T-helper 17 cell (primary cell): ENCODE data around the gene ATP13A4. TPM values are rescaled to one million over a fixed set of nuclear protein-coding genes. Genes with fewer than 3 reads are reported as not detected.

Experiments
- ATAC-seq: fragments of 150-1000 bp; cut with Tn5 transposase; 2 replicates; pipeline ENCODE4 v1.10.0; 2021; ENCODE audit warnings: mild to moderate bottlenecking, moderate library complexity
- DNase-seq, 3 donors: peaks; one replicate each; pipeline versions ENCODE4 v3.0.0 to v3.0.0-alpha.2; 2020 to 2021
- H3K9me3 ChIP-seq: one replicate; pipeline ENCODE4 v1.7.0; 2013; ENCODE audit warnings: low read length, mild to moderate bottlenecking; ENCODE audit not compliant: control insufficient read depth, poor library complexity, severe bottlenecking
- H3K27ac Mint-ChIP-seq: one replicate; pipeline ENCODE4 v1.8.0; 2022; ENCODE audit warnings: mild to moderate bottlenecking, moderate library complexity, mixed read lengths
- H3K27me3 Mint-ChIP-seq: one replicate; pipeline ENCODE4 v1.8.0; 2022; ENCODE audit warnings: mixed read lengths
- H3K36me3 Mint-ChIP-seq: one replicate; pipeline ENCODE4 v1.8.0; 2022; ENCODE audit warnings: low read depth, mixed read lengths
- H3K4me1 Mint-ChIP-seq: one replicate; pipeline ENCODE4 v1.8.0; 2022; ENCODE audit warnings: mild to moderate bottlenecking, mixed read lengths
- H3K4me3 Mint-ChIP-seq: one replicate; pipeline ENCODE4 v1.8.0; 2022; ENCODE audit warnings: mild to moderate bottlenecking, moderate library complexity, mixed read lengths
- total RNA-seq, 4 donors: library from RNA in 2 of 4; stranded (reverse) in 2 of 4; gene quantifications; one replicate each; pipeline ENCODE4 v1.2.3 and lab custom pipeline; 2022 to 2026

ATP13A4 gene
- total RNA-seq, 2 donors from 2014 or later, result 1.2 to 3.5 TPM

DNA sequence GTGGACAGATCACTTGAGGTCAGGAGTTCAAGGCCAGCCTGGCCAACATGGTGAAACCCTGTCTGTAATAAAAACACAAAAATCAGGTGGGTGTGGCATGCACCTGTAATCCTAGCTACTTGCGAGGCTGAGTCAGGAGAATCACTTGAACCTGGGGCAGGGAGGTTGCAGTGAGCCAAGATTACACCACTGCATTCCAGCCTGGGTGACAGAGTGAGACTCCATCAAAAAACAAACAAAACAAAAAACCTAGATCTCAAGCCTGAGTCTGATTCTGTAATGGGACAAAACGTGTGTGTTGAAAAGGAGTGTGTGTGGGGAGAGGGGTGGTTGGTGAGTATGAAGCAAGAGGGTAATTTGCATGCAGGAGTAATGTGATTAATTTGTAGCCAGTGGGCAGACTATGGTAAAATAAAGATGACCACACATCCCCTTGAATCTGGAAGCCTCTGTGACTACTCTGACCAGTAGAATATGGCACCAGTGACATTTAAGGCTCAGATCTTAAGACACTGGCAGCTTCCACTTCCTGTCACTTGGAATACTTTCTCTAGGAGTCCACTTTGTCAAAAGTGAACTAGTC, 19.9 kb upstream of the ATP13A4 start:
- ATAC-seq, result no peak
- peaks cover 2% of the 10 kb centered on the region for H3K4me1 Mint-ChIP-seq

DNA sequence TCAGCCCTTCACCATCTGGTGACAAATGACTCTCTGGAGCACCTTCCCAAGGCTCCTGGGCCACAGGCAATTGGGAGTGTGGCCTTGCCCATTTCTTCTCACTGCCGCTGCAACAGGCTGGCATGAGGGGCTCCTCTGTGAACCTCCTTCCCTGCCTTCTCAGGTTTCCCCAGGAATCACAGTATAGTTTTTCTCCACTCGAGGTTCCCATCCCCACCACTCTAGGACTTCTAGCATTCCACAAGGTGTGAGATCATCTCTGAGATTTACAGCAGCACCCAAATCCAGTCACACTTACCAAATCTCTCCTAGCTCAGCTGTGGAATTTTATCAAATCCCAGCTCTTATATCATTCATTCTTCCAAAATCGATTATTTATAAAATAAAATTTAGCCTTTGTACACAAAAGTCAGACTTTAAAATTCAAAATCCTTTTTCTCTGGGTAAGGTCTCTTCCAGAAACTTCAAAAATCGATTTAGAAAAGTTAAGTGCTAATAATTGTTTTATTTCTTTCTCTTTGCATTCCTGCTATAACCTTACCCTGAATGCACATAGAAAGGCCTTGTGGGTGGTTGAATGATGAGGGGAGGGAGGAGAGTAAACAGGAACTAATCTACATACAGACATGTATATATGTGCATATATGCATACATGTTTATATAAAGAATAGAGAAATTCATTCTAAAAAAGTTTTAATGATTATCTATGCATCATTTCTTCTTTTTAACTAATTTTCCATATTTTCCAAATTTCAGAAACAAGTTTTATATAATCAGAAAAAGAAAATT, 18.9 kb upstream of the ATP13A4 start:
- no peaks in the 10 kb centered on the region for H3K27me3 Mint-ChIP-seq
- peaks cover 2% of the 10 kb centered on the region for H3K4me1 Mint-ChIP-seq
- no peak overlapping the region for H3K27ac Mint-ChIP-seq
- ATAC-seq, result no peak
- no peak overlapping the region for H3K4me3 Mint-ChIP-seq
- no peaks in the 10 kb centered on the region for H3K9me3 ChIP-seq
- no peak for DNase-seq
- H3K36me3 Mint-ChIP-seq, result no peaks in the 10 kb centered on the region

More for the DNA sequence above, 19.9 kb upstream of the ATP13A4 start:
- Mint-ChIP-seq H3K36me3 (no peaks in the 10 kb centered on the region), H3K27me3 (no peaks in the 10 kb centered on the region), H3K27ac (peak overlapping the region; percentile 49), H3K4me3 (no peak overlapping the region)
- H3K9me3 ChIP-seq, result no peaks in the 10 kb centered on the region
- no peak for DNase-seq

DNA sequence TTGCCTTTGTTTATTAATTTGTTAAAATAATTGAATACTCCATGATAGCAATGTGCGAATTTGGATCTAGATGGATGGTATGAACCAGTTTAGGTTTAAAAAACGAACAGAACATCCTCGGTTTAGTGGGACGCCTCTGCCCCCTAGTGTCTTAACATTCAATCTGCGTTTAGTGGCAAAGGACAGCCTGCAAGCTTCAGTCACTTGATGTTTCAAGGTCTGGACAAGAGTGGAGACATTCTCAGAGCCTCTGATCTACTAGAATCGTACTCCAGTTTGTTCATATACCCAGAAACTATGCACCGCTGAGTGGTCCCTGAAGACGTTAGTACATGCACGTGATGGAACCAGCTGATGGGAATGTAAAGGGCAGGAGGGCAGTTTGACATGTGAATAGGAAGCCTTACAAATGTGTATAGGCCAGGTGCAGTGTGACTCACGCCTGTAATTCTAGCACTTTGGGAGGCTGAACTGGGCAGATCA, 17.8 kb upstream of the ATP13A4 start:
- Mint-ChIP-seq H3K4me3 (no peak overlapping the region), H3K36me3 (no peaks in the 10 kb centered on the region), H3K27me3 (peaks cover 11% of the 10 kb centered on the region), H3K4me1 (peaks cover 2% of the 10 kb centered on the region), H3K27ac (no peak overlapping the region)
- no peak for DNase-seq
- ATAC-seq, result peak; percentile 76
- H3K9me3 ChIP-seq, result no peaks in the 10 kb centered on the region

DNA sequence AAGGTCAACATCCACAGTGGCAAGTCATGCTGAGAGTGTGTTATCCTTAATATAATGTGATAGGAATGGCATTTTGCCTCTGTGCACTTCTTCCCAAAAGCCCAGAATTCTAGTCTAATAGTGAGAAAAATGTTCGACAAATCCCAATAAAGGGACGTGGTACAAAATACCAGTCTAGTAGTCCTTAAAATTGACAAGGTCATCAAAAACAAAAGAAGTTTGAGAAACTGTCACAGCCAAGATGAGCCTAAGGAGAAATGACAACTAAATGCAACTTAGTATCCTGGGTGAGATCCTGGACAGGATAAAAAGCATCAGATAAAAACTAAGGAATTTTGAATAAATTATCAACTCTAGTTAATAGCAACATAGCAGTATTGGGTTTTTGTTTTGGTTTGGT, 14.4 kb upstream of the ATP13A4 start:
- Mint-ChIP-seq H3K27me3 (peaks cover 12% of the 10 kb centered on the region), H3K36me3 (no peaks in the 10 kb centered on the region), H3K4me3 (no peak overlapping the region), H3K4me1 (peaks cover 4% of the 10 kb centered on the region), H3K27ac (no peak overlapping the region)
- H3K9me3 ChIP-seq, result no peaks in the 10 kb centered on the region
- no peak for ATAC-seq
- DNase-seq, result no peak

DNA sequence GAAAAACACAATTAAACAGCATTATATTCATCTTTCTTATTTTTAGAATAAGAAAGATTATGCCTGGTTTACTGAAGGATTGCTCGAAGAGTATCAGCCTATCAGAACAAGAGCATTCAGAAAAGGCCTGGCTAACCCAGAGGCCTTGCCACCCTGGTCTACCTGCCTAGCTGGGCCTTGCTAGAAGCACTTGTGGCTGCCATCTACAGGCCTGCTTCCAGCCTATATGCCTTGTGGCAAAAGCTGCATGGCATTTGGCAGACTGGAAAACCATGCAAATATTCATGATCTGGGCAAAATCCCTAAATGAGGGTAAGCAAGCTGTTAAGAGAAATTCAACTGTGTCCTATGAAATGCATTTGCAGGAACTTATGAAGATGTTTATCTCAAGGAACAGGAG, 9.3 kb upstream of the ATP13A4 start:
- DNase-seq, result no peak
- H3K4me3 Mint-ChIP-seq, result no peak overlapping the region
- no peak overlapping the region for H3K27ac Mint-ChIP-seq
- no peaks in the 10 kb centered on the region for H3K36me3 Mint-ChIP-seq
- H3K4me1 Mint-ChIP-seq, result peaks cover 2% of the 10 kb centered on the region
- peaks cover 12% of the 10 kb centered on the region for H3K27me3 Mint-ChIP-seq
- no peak for ATAC-seq
- H3K9me3 ChIP-seq, result no peaks in the 10 kb centered on the region

DNA sequence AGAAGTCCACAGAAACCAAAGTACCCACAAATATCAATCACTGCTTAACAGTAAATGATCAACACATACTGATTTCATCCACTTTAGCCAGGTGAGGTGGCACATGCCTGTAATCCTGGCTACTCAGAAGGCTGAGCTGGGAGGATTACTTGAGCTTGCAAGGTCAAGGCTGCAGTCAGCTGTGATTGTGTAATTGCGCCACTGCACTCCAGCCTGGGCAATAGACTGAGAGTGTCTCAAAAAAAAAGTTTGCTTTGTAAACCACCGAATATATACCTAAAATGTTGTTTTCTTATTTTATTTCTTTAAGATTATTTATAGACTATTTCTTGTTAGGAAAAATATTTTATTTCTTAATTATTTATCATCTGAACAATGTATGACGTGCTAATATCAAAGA, 8.7 kb upstream of the ATP13A4 start:
- peaks cover 11% of the 10 kb centered on the region for H3K27me3 Mint-ChIP-seq

DNA sequence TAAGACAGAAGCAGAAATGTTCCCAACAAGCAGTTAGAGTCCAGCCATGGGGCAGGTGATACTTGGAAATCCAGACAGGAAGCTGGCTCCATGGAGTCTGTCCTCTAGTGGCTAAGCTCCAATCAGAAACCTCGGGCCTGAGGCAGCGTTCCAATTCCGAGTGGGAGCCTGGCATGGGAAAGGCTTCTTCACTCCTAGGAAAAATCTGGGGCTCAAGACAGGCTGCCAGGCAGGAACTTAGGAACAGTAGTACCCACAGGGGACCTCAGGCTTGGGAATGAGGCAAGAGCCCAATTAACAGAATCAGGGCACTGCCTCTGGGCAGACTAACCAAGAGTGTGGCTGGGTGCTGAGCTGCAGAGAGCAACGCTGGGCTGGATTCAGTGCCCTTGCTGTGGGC, 6.2 kb upstream of the ATP13A4 start:
- H3K27ac Mint-ChIP-seq, result no peak overlapping the region
- no peak for ATAC-seq
- DNase-seq, result no peak

More for the DNA sequence above, 8.7 kb upstream of the ATP13A4 start:
- Mint-ChIP-seq H3K27ac (no peak overlapping the region), H3K4me3 (no peak overlapping the region), H3K36me3 (no peaks in the 10 kb centered on the region), H3K4me1 (peaks cover 2% of the 10 kb centered on the region)
- DNase-seq (no peak), ATAC-seq (no peak)
- no peaks in the 10 kb centered on the region for H3K9me3 ChIP-seq

DNA sequence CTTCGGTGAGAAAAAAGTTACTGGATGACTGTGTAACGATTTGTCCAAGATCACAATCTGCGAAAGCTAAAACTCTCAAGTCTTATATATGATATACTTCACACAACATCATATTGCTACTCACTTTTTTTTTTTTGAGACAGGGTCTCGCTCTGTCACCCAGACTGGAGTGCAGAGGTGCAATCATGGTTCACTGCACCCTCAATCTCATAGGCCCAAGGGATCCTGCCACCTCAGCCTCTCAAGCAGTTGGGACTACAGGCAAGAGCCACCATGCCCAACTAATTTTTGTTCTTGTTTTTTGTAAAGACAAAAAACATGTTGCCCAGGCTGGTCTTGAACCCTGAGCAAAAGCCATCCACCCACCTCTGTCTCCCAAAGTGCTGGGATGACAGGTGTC, 5.4 kb upstream of the ATP13A4 start:
- Mint-ChIP-seq H3K4me1 (peaks cover under 1% of the 10 kb centered on the region), H3K4me3 (no peak overlapping the region), H3K27ac (no peak overlapping the region), H3K27me3 (no peaks in the 10 kb centered on the region), H3K36me3 (peaks cover 4% of the 10 kb centered on the region)
- no peak for DNase-seq
- no peaks in the 10 kb centered on the region for H3K9me3 ChIP-seq
- no peak for ATAC-seq

More for the DNA sequence above, 6.2 kb upstream of the ATP13A4 start:
- no peak overlapping the region for H3K4me3 Mint-ChIP-seq
- peaks cover 2% of the 10 kb centered on the region for H3K4me1 Mint-ChIP-seq
- peaks cover 4% of the 10 kb centered on the region for H3K36me3 Mint-ChIP-seq
- H3K27me3 Mint-ChIP-seq, result no peaks in the 10 kb centered on the region
- no peaks in the 10 kb centered on the region for H3K9me3 ChIP-seq

DNA sequence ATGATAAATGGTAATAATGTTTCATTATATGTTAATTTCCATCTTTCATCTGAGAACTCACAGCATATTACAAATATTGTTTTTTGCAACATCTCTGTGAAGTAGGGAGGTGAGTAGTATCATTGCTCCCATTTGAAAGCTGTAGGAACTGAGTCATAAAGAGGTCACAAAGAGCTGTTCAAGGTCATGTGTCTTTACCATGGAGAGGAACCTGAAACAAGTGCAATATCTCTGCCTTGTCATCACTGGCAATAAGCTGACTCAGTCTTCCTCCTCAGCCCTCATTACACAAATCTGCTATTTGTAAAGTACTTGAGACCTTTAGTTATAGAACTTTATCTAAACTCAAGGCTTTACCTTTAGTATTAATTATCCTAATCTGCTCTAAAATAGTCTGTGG, 4.4 kb upstream of the ATP13A4 start:
- H3K27ac Mint-ChIP-seq, result no peak overlapping the region
- no peak for ATAC-seq
- H3K4me1 Mint-ChIP-seq, result no peaks in the 10 kb centered on the region
- no peak overlapping the region for H3K4me3 Mint-ChIP-seq
- DNase-seq, result no peak
- H3K36me3 Mint-ChIP-seq, result peaks cover 4% of the 10 kb centered on the region
- no peaks in the 10 kb centered on the region for H3K27me3 Mint-ChIP-seq
- no peaks in the 10 kb centered on the region for H3K9me3 ChIP-seq

DNA sequence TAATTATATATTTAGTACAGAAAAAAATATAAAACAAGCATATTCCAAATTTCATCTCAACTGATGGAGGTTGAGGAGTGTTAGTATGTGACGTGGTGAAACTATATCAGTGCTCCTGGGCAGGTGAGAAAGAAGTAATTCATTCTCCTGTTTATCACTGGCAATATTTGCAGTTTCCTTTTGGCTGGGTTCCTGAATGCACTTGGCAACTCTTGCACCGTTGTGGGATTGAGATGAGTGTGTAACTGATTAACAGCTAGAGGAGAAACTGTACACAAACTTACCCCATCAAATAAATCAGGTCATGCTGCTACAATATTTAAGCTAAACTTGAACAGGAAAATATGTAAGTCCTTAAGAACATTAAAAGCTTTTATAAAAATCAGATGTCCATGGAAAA, 2.1 kb upstream of the ATP13A4 start:
- H3K4me1 Mint-ChIP-seq, result no peaks in the 10 kb centered on the region
- ATAC-seq (no peak), DNase-seq (no peak)
- H3K9me3 ChIP-seq, result peaks cover 2% of the 10 kb centered on the region
- H3K27ac Mint-ChIP-seq, result no peak overlapping the region
- peaks cover 6% of the 10 kb centered on the region for H3K27me3 Mint-ChIP-seq
- peaks cover 4% of the 10 kb centered on the region for H3K36me3 Mint-ChIP-seq
- no peak overlapping the region for H3K4me3 Mint-ChIP-seq

DNA sequence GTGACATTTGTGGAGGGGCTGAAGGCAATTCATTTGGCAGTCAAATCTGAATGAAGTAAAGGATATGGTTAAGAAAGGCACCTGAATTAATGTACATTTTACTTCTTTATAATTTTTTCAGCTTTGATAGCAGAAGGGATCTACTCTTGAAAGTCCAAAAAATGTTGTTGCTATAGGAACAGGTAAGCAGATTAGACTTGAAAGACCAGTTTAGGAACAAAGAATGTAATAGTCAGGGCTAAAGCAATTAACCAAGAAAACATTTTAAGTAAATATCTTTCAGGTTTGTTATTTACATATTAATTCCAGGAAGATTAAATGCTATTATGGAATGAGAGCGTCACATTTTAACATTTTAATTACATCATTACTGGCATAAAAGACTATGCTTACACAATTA, 1.1 kb downstream of the ATP13A4 start:
- peaks cover 2% of the 10 kb centered on the region for H3K9me3 ChIP-seq
- ATAC-seq (no peak), DNase-seq (no peak)
- Mint-ChIP-seq H3K36me3 (peaks cover 4% of the 10 kb centered on the region), H3K4me1 (no peaks in the 10 kb centered on the region), H3K4me3 (no peak overlapping the region), H3K27me3 (peaks cover 6% of the 10 kb centered on the region), H3K27ac (no peak overlapping the region)

DNA sequence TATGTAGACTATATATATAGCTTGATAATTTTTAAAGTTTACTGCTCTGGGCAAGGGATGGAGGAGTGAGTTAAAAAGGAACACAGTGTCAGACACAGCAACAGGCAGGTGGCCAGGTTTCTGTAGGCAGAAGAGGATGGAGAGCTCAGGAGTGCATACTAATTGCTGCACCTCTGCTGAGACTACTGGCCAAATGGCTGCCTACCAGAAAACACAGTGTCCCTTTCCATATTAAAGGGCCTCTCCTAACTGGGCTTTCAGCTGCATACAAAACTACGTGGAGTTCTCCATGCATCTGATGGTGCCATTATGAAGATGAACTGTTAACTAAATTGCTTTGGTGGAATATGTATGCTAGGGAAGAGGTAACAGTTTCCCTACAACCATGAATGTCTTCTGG, 1.8 kb downstream of the ATP13A4 start:
- H3K36me3 Mint-ChIP-seq, result no peaks in the 10 kb centered on the region
- H3K27me3 Mint-ChIP-seq, result peaks cover 6% of the 10 kb centered on the region
- H3K4me1 Mint-ChIP-seq, result no peaks in the 10 kb centered on the region
- H3K4me3 Mint-ChIP-seq, result no peak overlapping the region
- peaks cover 2% of the 10 kb centered on the region for H3K9me3 ChIP-seq
- no peak for ATAC-seq
- no peak for DNase-seq
- H3K27ac Mint-ChIP-seq, result no peak overlapping the region

DNA sequence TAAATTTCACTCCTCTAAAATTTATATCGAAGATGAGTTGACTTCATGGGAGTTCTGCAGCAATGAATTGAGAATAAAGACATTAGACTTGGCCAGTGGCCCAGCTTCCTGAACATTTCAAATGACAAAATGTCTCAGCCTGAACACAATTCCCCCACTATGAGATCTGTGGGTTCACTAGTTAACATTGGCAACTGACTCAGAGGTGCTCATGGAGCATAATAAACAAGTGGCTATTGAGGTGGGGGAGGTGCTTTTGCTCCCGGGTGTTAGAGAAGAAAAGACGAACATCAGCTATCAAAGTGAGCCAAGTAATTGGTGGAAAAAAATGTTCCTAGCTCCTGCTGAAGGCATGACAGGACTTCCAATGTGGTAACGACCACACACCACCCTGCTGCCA, 6.3 kb downstream of the ATP13A4 start:
- Mint-ChIP-seq H3K27ac (no peak overlapping the region), H3K4me3 (no peak overlapping the region), H3K36me3 (no peaks in the 10 kb centered on the region), H3K4me1 (no peaks in the 10 kb centered on the region), H3K27me3 (peaks cover 6% of the 10 kb centered on the region)
- H3K9me3 ChIP-seq, result peaks cover 2% of the 10 kb centered on the region
- ATAC-seq (no peak), DNase-seq (no peak)

DNA sequence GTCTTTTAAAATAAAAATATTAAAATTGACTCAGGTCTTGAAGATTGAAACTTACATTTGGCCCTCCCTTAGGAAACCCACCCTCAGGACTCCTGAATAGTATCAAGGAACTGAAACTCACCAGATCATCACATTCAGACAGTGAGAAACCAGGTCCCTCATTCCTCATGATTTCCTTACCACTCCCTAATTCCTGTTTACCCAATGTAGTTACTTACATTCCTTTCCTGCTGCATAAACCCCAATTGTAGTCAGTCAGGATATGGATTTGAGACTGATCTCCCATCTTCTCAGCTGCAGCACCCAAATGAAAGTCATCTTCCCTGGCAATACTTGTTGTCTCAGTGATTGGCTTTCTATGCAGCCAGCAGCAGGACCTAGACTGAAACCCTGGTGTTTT, 8.6 kb downstream of the ATP13A4 start:
- Mint-ChIP-seq H3K27me3 (no peaks in the 10 kb centered on the region), H3K36me3 (peaks cover 2% of the 10 kb centered on the region), H3K4me1 (no peaks in the 10 kb centered on the region), H3K27ac (no peak overlapping the region), H3K4me3 (no peak overlapping the region)
- H3K9me3 ChIP-seq, result no peaks in the 10 kb centered on the region
- no peak for DNase-seq
- ATAC-seq, result no peak
